Endothelial cell of umbilical vein (primary cell): Measurements from ENCODE around the gene NKD2. TPM values are rescaled to one million over a fixed set of nuclear protein-coding genes. Genes with fewer than 3 reads are reported as not detected.

Experiments
- BruUV-seq: library from RNA; stranded (reverse); fragments of 400-500 nt; replicated peaks from 2 replicates; lab custom pipeline; 2021; lab: Mats Ljungman, UMichigan
- CTCF ChIA-PET: fragments of 300-600, 350-600 bp; sonication (Branson Sonifier 250); formaldehyde crosslinking; loops from one replicate; lab custom pipeline; 2021; ENCODE audit warnings: antibody characterized with exemption, inconsistent platforms; lab: Charles Lee
- POLR2A ChIA-PET: fragments of 300-600, 350-600 bp; sonication (Branson Sonifier 250); formaldehyde crosslinking; loops from one replicate; lab custom pipeline; 2021; ENCODE audit warnings: antibody characterized with exemption, inconsistent platforms; lab: Charles Lee
- DNase-seq: peaks from one replicate; pipeline ENCODE4 v3.0.0-alpha.2; 2011; ENCODE audit warnings: low read depth, low spot score
- FAIRE-seq: peaks from 2 replicates; lab custom pipeline; 2011; peaks lifted over from hg19 to GRCh38; lab: Jason Lieb, UNC
- H2AFZ ChIP-seq: 2 replicates; pipeline ENCODE4 v1.6.0; 2012; ENCODE audit warnings: low read depth, low read length, control low read depth, inconsistent platforms
- H3K27ac ChIP-seq: 2 replicates; pipeline ENCODE4 v1.5.1; 2011; ENCODE audit warnings: low read depth, mild to moderate bottlenecking, control low read depth, low read length, moderate library complexity; ENCODE audit not compliant: insufficient read depth
- H3K27me3 ChIP-seq, 2 experiments: 2 replicates each; pipeline versions ENCODE4 v1.6.0 to v1.6.1; 2011; ENCODE audit warnings: low read length in 2 of 2, mixed read lengths in 1 of 2; ENCODE audit not compliant: control insufficient read depth in 2 of 2, insufficient read depth in 2 of 2
- H3K36me3 ChIP-seq, 2 experiments: 2 replicates in 1 of 2; 3 replicates in 1 of 2; pipeline ENCODE4 v1.5.1; 2011; ENCODE audit warnings: low read length in 2 of 2, mild to moderate bottlenecking in 1 of 2, moderate library complexity in 1 of 2; ENCODE audit not compliant: control insufficient read depth in 2 of 2, insufficient read depth in 2 of 2; ENCODE audit errors: extremely low read depth in 1 of 2
- H3K4me1 ChIP-seq: 3 replicates; pipeline ENCODE4 v1.5.1; 2011; ENCODE audit warnings: mild to moderate bottlenecking, low read length; ENCODE audit not compliant: control insufficient read depth, insufficient read depth; ENCODE audit errors: extremely low read depth
- H3K4me2 ChIP-seq: 2 replicates; pipeline ENCODE4 v1.6.1; 2011; ENCODE audit warnings: low read length, control low read depth, mixed read lengths; ENCODE audit not compliant: insufficient read depth
- H3K4me3 ChIP-seq, 3 experiments: fragments of 200-600 bp in 1 of 3; sonication (generic), shearing (Covaris generic) in 1 of 3; replicated peaks in 1 of 3; 2 replicates each; pipeline ENCODE4 v1.5.1; 2011 to 2016; ENCODE audit warnings: control low read depth in 3 of 3, low read length in 3 of 3, mild to moderate bottlenecking in 2 of 3, inconsistent platforms in 1 of 3, low read depth in 1 of 3, moderate library complexity in 1 of 3; ENCODE audit not compliant: insufficient read depth in 1 of 3
- H3K79me2 ChIP-seq: 2 replicates; pipeline ENCODE4 v1.6.0; 2012; ENCODE audit warnings: low read length, inconsistent platforms; ENCODE audit not compliant: control insufficient read depth, insufficient read depth
- H3K9ac ChIP-seq: replicated peaks from 2 replicates; pipeline ENCODE3; 2011; ENCODE audit warnings: low read length, control low read depth; ENCODE audit not compliant: insufficient read depth; ENCODE audit errors: extremely low read depth
- H3K9me1 ChIP-seq: replicated peaks from 3 replicates; pipeline ENCODE4 v1.6.0; 2011; ENCODE audit warnings: mild to moderate bottlenecking, low read length; ENCODE audit not compliant: control insufficient read depth, insufficient read depth; ENCODE audit errors: extremely low read depth
- H3K9me3 ChIP-seq: replicated peaks from 2 replicates; pipeline ENCODE4 v1.5.1; 2012; ENCODE audit warnings: low read length, inconsistent platforms; ENCODE audit not compliant: control insufficient read depth, insufficient read depth
- H4K20me1 ChIP-seq: replicated peaks from 2 replicates; pipeline ENCODE3; 2011; ENCODE audit warnings: mild to moderate bottlenecking, low read length; ENCODE audit not compliant: control insufficient read depth, insufficient read depth; ENCODE audit errors: extremely low read depth
- EZH2 ChIP-seq: IDR thresholded peaks from 2 replicates; pipeline ENCODE4 v1.6.1; 2012; ENCODE audit warnings: borderline replicate concordance, low read depth, mild to moderate bottlenecking, moderate library complexity, low read length, inconsistent platforms; ENCODE audit not compliant: severe bottlenecking
- FOS ChIP-seq: IDR thresholded peaks from 2 replicates; pipeline ENCODE4 v1.6.1; 2011; ENCODE audit warnings: mild to moderate bottlenecking, low read length, moderate library complexity, borderline replicate concordance; ENCODE audit not compliant: insufficient read depth
- GATA2 ChIP-seq: IDR thresholded peaks from 2 replicates; pipeline ENCODE4 v1.7.0; 2011; ENCODE audit warnings: low read depth, mild to moderate bottlenecking, moderate library complexity, mixed read lengths, low read length; ENCODE audit not compliant: insufficient read length, insufficient read depth
- JUN ChIP-seq: IDR thresholded peaks from 2 replicates; pipeline ENCODE4 v1.6.1; 2011; ENCODE audit warnings: borderline replicate concordance, low read depth; ENCODE audit not compliant: insufficient read length, insufficient read depth
- MYC ChIP-seq: IDR thresholded peaks from one replicate; pipeline ENCODE4 v1.6.1; 2011; ENCODE audit warnings: mild to moderate bottlenecking, low read depth, low read length
- POLR2A ChIP-seq: IDR thresholded peaks from 2 replicates; pipeline ENCODE4 v1.6.1; 2012; ENCODE audit warnings: low read depth, mild to moderate bottlenecking, control low read depth, low read length
- POLR2AphosphoS5 ChIP-seq: IDR thresholded peaks from 2 replicates; pipeline ENCODE4 v1.6.1; 2012; ENCODE audit warnings: low read depth, mild to moderate bottlenecking, control low read depth, low read length, moderate library complexity; ENCODE audit not compliant: insufficient read depth
- dilution Hi-C: fragments of 300-500 bp; cut with MboI; formaldehyde crosslinking; loops from one replicate; pipeline ENCODE4 v1.15.0; 2019; ENCODE audit warnings: low sequenced_read_pairs; ENCODE audit not compliant: extremely low pct_ligation_motif_present
- intact Hi-C: fragments of 100-400 bp; cut with micrococcal nuclease; formaldehyde crosslinking; loops from one replicate; pipeline ENCODE4 v1.10.0; 2022
- polyA plus RNA-seq, 4 experiments: library from polyadenylated mRNA; depleted of rRNA in 3 of 4; stranded (reverse) in 3 of 4; unstranded in 1 of 4; fragments of >200 nt; gene quantifications; 2 replicates each; pipeline versions ENCODE4 v1.2.1 to v1.2.3, GENCODE V29; 2011 to 2012; ENCODE audit warnings: missing spikeins in 1 of 4
- total RNA-seq: library from RNA; stranded (reverse); gene quantifications from 2 replicates; pipeline ENCODE4 v1.2.3, GENCODE V29; 2021
- TF ChIP-seq, protein P1 (sequence below), 2 donors: IDR thresholded peaks; 1 replicate in 1 of 2; 2 replicates in 1 of 2; pipeline ENCODE4 v1.5.1; 2011; ENCODE audit warnings: low read length in 2 of 2, mild to moderate bottlenecking in 2 of 2, moderate library complexity in 2 of 2, control low read depth in 1 of 2, inconsistent platforms in 1 of 2, low read depth in 1 of 2; ENCODE audit not compliant: insufficient read depth in 1 of 2; ENCODE audit errors: extremely low read depth in 1 of 2
- TF ChIP-seq, protein P2 (sequence below): IDR thresholded peaks from 2 replicates; pipeline ENCODE4 v1.6.1; 2011; ENCODE audit not compliant: insufficient read depth, insufficient read length

Gene NKD2
- total and polyA plus RNA-seq, 2 donors (not counting 3 experiments of a cell fraction or from before 2014, with no cell fraction given): 0.08 TPM; not detected in 1

DNA sequence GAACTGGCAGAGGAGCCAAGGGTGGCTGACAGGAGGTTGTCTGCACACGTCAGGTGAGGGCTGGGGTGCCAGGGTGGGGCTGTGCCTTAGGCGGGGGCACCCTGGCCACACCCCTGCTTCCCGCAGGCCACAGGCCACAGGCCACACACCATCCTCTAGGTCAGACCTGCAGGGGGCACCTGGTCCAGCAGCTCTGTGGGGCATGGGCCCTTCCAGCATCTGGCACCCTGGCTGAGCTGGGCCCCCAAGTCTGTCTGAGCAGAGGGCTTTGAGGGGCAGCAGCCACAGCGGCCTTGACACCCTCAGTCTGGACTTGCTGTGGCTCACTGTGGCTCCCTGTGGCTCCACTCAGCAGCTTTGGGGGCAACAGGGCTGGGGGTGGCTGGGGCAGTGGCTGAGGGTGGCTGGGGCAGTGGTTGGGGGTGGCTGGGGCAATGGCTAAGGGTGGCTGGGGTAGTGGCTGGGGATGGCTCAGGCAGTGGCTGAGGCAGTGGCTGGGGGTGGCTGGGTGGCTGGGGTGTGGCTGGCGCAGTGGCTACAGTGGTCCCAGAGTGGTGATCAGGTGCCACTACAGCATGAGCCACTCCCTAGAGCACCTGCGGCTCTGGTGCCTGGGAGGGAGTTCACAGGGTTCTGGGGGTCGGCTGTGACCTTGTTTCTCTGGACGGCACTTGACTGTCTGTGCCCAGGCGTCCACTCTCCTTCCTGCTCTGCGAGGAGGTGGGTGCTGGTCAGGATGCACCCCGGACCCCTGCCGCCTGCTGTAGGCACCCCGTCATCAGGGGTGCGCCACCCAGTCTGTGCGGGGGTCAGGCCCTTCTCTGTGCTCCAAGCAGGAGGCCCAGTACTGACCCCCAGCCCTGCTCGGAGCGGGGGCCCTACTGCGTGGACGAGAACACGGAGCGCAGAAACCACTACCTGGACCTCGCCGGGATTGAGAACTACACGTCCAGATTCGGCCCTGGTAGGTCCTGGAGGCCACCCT is 27.1 kb downstream of the NKD2 start:
- FAIRE-seq (no peak), DNase-seq (no peak)
- Histone ChIP-seq H3K4me3 (no peak overlapping the region), H3K9me3 (no peaks in the 10 kb centered on the region), H3K36me3 (no peaks in the 10 kb centered on the region), H3K27ac (no peak overlapping the region), H3K9me1 (no peaks in the 10 kb centered on the region), H3K27me3 (no peaks in the 10 kb centered on the region), H2AFZ (no peak overlapping the region), H4K20me1 (no peaks in the 10 kb centered on the region), H3K4me2 (no peak overlapping the region), H3K4me1 (no peaks in the 10 kb centered on the region), H3K9ac (no peak overlapping the region), H3K79me2 (no peaks in the 10 kb centered on the region)
- no TSS peak for BruUV-seq
- POLR2A ChIA-PET: no interaction called here
- CTCF ChIA-PET: no interaction called here
- dilution Hi-C loops: no loop called here
- intact Hi-C loops: no loop called here
- TF ChIP-seq, protein P1, sequence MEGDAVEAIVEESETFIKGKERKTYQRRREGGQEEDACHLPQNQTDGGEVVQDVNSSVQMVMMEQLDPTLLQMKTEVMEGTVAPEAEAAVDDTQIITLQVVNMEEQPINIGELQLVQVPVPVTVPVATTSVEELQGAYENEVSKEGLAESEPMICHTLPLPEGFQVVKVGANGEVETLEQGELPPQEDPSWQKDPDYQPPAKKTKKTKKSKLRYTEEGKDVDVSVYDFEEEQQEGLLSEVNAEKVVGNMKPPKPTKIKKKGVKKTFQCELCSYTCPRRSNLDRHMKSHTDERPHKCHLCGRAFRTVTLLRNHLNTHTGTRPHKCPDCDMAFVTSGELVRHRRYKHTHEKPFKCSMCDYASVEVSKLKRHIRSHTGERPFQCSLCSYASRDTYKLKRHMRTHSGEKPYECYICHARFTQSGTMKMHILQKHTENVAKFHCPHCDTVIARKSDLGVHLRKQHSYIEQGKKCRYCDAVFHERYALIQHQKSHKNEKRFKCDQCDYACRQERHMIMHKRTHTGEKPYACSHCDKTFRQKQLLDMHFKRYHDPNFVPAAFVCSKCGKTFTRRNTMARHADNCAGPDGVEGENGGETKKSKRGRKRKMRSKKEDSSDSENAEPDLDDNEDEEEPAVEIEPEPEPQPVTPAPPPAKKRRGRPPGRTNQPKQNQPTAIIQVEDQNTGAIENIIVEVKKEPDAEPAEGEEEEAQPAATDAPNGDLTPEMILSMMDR (IDR thresholded peaks at IDR 0.05; ENCODE audit: extremely low read depth in 1 of 2, insufficient read depth in 1 of 2, low read depth in 1 of 2, low read length in 2 of 2): no peak
- no peak for TF ChIP-seq FOS
- no peak for TF ChIP-seq JUN
- no peak for TF ChIP-seq GATA2
- TF ChIP-seq EZH2: no peak
- TF ChIP-seq, protein P2, sequence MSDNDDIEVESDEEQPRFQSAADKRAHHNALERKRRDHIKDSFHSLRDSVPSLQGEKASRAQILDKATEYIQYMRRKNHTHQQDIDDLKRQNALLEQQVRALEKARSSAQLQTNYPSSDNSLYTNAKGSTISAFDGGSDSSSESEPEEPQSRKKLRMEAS: no peak
- TF ChIP-seq POLR2AphosphoS5: no peak
- no peak for TF ChIP-seq MYC
- no peak for TF ChIP-seq POLR2A
